ENCODE results near the gene GRIK4. TPM values are rescaled to one million over a fixed set of nuclear protein-coding genes. Genes with fewer than 3 reads are reported as not detected.

GRIK4 gene
- total RNA-seq, 1 experiment from 2014 or later, result not detected

DNA sequence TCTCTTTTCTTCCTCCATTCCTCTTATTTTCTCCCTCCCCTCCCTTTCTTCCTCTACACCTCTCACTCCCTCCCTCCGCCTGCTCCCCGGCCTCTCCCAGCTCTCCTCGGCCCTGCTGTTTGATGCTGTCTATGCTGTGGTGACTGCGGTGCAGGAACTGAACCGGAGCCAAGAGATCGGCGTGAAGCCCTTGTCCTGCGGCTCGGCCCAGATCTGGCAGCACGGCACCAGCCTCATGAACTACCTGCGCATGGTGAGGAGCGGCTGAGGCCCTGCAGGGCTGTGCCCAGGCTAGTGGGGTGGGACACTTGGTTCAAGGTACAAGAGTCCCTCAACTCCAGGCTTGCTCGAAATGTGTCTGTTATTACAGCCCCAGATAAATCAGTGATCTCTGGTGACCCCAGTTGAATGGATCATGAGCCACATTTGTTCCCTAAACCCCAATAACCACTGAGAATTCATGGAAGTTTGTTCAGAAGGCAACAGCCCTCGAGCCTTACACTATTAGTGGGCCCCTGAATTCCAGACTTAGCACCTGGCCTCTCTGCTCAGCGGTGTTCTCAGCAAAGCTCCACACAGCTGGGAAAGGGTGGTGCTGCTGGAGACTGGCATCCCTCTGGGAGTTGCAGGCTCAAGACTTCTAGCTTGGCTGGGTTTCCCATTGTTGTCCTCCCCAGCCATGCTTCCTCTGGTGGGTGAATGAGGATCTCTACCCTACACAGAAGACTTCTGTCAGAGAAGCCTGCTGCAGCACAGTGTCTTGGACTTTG lies 362.6 kb downstream of the GRIK4 start:
- peaks cover 11% of the 10 kb centered on the region for H3K9me3 Mint-ChIP-seq (ENCODE audit: unreplicated experiment)
- TF ChIP-seq, protein P1, sequence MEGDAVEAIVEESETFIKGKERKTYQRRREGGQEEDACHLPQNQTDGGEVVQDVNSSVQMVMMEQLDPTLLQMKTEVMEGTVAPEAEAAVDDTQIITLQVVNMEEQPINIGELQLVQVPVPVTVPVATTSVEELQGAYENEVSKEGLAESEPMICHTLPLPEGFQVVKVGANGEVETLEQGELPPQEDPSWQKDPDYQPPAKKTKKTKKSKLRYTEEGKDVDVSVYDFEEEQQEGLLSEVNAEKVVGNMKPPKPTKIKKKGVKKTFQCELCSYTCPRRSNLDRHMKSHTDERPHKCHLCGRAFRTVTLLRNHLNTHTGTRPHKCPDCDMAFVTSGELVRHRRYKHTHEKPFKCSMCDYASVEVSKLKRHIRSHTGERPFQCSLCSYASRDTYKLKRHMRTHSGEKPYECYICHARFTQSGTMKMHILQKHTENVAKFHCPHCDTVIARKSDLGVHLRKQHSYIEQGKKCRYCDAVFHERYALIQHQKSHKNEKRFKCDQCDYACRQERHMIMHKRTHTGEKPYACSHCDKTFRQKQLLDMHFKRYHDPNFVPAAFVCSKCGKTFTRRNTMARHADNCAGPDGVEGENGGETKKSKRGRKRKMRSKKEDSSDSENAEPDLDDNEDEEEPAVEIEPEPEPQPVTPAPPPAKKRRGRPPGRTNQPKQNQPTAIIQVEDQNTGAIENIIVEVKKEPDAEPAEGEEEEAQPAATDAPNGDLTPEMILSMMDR (IDR thresholded peaks at IDR 0.05; ENCODE audit: unreplicated experiment), result no peak
- no peaks in the 10 kb centered on the region for H3K36me3 Mint-ChIP-seq (ENCODE audit: insufficient read depth, unreplicated experiment)
- no peak for DNase-seq (ENCODE audit: unreplicated experiment)
- H3K27me3 Mint-ChIP-seq (ENCODE audit: insufficient read depth, unreplicated experiment), result peaks cover 81% of the 10 kb centered on the region
- BruUV-seq (replicated peaks), result no TSS peak
- no peaks in the 10 kb centered on the region for H3K4me1 Mint-ChIP-seq (ENCODE audit: insufficient read depth, unreplicated experiment)
- POLR2A ChIA-PET, result interaction anchor here (0.7 kb wide), 1 partner anchor 9 kb away, joined by 3 read pairs; no protein-coding TSS in a partner anchor
- no peak overlapping the region for H3K27ac Mint-ChIP-seq (ENCODE audit: low read depth, unreplicated experiment)
- no peak overlapping the region for H3K4me3 Mint-ChIP-seq (ENCODE audit: unreplicated experiment)
- intact Hi-C loops (cut with micrococcal nuclease), result no loop called here
- CTCF ChIA-PET, result no interaction called here

DNA sequence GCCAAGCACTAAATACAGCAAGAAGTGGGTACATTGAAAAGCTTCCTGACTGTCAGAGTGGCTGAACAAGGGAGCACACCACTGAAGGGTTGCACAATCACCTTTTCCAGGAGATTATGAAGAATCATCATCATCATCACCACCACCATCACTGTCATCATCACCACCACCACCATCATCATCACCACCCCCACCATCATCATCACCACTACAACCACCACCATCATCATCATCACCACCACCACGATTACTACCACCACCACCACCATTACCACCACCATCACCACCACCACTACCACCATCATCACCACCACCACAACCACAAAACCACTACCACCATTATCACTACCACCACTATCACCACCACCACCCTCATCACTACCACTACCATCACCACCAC lies 364.4 kb downstream of the GRIK4 start:
- no TSS peak for BruUV-seq (replicated peaks)
- Mint-ChIP-seq H3K4me3 (ENCODE audit: unreplicated experiment) (no peak overlapping the region), H3K27me3 (ENCODE audit: insufficient read depth, unreplicated experiment) (peaks cover 74% of the 10 kb centered on the region), H3K36me3 (ENCODE audit: insufficient read depth, unreplicated experiment) (no peaks in the 10 kb centered on the region), H3K9me3 (ENCODE audit: unreplicated experiment) (peaks cover 11% of the 10 kb centered on the region), H3K27ac (ENCODE audit: low read depth, unreplicated experiment) (no peak overlapping the region), H3K4me1 (ENCODE audit: insufficient read depth, unreplicated experiment) (no peaks in the 10 kb centered on the region)
- POLR2A ChIA-PET, result interaction anchor here (0.5 to 1.2 kb wide), 2 partner anchors 12 to 281 kb away, joined by 3 to 4 read pairs; no protein-coding TSS in a partner anchor
- CTCF ChIA-PET, result no interaction called here
- TF ChIP-seq, protein P1 (IDR thresholded peaks at IDR 0.05; ENCODE audit: unreplicated experiment), result no peak
- intact Hi-C loops (cut with micrococcal nuclease), result no loop called here
- no peak for DNase-seq (ENCODE audit: unreplicated experiment)

DNA sequence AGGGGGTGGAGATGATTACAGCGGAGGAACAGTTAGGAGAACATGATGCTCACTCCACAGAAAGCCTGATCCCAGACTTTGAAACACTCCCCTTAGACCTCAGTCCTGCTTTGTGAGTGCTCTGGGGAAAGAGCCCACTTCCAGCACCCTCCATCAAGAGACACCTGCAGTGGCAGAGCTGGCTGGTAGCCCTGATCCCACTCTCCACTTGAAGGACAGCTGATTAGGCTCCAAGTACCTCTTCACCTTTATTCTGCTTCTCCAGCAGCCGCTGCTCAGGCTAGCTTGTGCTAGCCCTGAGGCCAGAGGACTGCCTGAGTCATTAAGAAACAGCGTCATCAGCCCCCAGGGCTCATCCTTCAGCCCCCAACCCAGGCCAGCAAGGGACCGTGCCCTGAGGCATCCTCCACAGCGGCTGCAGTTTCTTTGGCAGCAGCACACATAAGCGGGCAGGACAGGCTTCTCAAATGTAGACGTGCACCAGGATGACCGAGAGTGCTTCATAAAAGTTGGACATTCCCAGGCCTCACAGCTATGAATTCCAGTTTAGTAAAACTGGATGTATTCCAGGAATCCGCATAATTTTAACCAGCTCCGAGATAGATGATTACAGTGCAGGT lies 366.3 kb downstream of the GRIK4 start:
- Mint-ChIP-seq H3K4me1 (ENCODE audit: insufficient read depth, unreplicated experiment) (no peaks in the 10 kb centered on the region), H3K27me3 (ENCODE audit: insufficient read depth, unreplicated experiment) (peaks cover 74% of the 10 kb centered on the region), H3K9me3 (ENCODE audit: unreplicated experiment) (peaks cover 11% of the 10 kb centered on the region), H3K27ac (ENCODE audit: low read depth, unreplicated experiment) (no peak overlapping the region), H3K36me3 (ENCODE audit: insufficient read depth, unreplicated experiment) (no peaks in the 10 kb centered on the region), H3K4me3 (ENCODE audit: unreplicated experiment) (no peak overlapping the region)
- no TSS peak for BruUV-seq (replicated peaks)
- ChIA-PET POLR2A (no interaction called here), CTCF (interaction anchor here (0.6 to 1.5 kb wide), 4 partner anchors 14 to 193 kb away, joined by 3 to 4 read pairs (median 3); no protein-coding TSS in a partner anchor)
- TF ChIP-seq, protein P1 (IDR thresholded peaks at IDR 0.05; ENCODE audit: unreplicated experiment), result no peak
- intact Hi-C loops (cut with micrococcal nuclease), result no loop called here
- no peak for DNase-seq (ENCODE audit: unreplicated experiment)

DNA sequence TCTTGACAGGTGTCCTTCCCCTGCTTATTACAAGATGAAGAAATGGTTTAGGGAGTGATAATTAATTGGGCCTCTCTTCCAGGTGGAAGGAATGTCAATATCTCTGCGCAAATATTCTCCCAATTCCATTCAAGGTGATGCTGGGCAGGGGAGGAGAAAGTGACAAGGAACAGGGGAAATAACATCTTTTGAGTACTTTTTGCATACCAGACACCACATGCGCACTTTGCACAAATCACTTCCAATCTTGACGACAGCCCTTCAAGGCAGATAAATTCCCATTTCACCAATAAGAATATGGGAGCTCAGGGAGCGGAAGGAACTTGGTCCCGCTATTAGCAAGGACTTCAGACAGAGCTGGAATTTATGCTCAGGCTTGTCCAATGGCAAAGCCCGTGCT lies 367.2 kb downstream of the GRIK4 start:
- Mint-ChIP-seq H3K36me3 (ENCODE audit: insufficient read depth, unreplicated experiment) (no peaks in the 10 kb centered on the region), H3K4me1 (ENCODE audit: insufficient read depth, unreplicated experiment) (no peaks in the 10 kb centered on the region), H3K27me3 (ENCODE audit: insufficient read depth, unreplicated experiment) (peaks cover 74% of the 10 kb centered on the region), H3K9me3 (ENCODE audit: unreplicated experiment) (peaks cover 11% of the 10 kb centered on the region), H3K27ac (ENCODE audit: low read depth, unreplicated experiment) (no peak overlapping the region), H3K4me3 (ENCODE audit: unreplicated experiment) (no peak overlapping the region)
- POLR2A ChIA-PET, result no interaction called here
- no peak for DNase-seq (ENCODE audit: unreplicated experiment)
- TF ChIP-seq, protein P1 (IDR thresholded peaks at IDR 0.05; ENCODE audit: unreplicated experiment), result no peak
- CTCF ChIA-PET, result interaction anchor here (0.6 to 1.0 kb wide), 2 partner anchors 34 to 194 kb away, joined by 3 to 4 read pairs; no protein-coding TSS in a partner anchor
- no TSS peak for BruUV-seq (replicated peaks)
- intact Hi-C loops (cut with micrococcal nuclease), result no loop called here

Measured in MCF 10A (cell line).